ENCODE results near the gene SLC46A1. TPM values are rescaled to one million over a fixed set of nuclear protein-coding genes. Genes with fewer than 3 reads are reported as not detected.
A peak's percentile ranks its signal among the peaks of the same experiment; 100 is the strongest.

SLC46A1 gene
- total RNA-seq, 1 donor from 2014 or later, result 6.3 TPM

DNA sequence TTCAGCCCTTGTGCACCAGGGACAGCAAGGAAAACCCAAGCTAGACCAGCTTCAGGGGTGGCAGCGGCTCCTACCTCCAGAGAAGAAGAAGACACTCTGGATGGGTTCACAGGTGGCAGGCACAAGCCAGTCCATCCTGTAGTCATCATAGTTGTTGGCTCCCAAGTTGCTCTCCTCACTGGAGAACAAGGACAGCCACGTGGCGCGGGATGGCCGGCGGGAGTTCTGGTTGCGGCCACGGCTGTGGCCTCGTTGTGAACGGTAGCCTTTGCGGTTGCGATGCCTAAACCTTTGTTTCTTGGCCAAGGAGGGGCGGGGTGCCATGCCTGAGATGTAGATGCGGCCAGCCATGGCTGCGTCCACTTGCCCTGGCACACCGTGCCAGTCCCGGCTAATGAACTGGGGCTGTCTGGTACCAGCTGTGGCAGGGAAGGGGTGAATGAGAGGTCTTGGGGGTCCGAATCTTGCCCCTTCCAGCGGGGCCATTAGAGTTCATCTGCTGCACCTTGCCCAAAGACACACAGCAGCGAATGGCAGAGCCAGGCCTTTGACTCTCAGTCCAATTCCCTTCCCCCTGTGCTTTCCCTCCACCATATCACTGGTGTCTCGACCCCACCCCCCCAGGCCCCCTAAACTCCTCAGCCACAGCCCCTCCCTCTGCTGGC, 38.2 kb downstream of the SLC46A1 start:
- TF ChIP-seq, protein P1, sequence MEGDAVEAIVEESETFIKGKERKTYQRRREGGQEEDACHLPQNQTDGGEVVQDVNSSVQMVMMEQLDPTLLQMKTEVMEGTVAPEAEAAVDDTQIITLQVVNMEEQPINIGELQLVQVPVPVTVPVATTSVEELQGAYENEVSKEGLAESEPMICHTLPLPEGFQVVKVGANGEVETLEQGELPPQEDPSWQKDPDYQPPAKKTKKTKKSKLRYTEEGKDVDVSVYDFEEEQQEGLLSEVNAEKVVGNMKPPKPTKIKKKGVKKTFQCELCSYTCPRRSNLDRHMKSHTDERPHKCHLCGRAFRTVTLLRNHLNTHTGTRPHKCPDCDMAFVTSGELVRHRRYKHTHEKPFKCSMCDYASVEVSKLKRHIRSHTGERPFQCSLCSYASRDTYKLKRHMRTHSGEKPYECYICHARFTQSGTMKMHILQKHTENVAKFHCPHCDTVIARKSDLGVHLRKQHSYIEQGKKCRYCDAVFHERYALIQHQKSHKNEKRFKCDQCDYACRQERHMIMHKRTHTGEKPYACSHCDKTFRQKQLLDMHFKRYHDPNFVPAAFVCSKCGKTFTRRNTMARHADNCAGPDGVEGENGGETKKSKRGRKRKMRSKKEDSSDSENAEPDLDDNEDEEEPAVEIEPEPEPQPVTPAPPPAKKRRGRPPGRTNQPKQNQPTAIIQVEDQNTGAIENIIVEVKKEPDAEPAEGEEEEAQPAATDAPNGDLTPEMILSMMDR (IDR thresholded peaks at IDR 0.05; ENCODE audit: partially characterized antibody, unreplicated experiment), result no peak
- H3K9me3 Mint-ChIP-seq (ENCODE audit: unreplicated experiment), result peaks cover 11% of the 10 kb centered on the region
- H3K4me1 Mint-ChIP-seq (ENCODE audit: low read depth, unreplicated experiment), result peaks cover 10% of the 10 kb centered on the region
- peaks cover 16% of the 10 kb centered on the region for H3K27me3 Mint-ChIP-seq (ENCODE audit: unreplicated experiment)
- DNase-seq, result no peak
- H3K27ac Mint-ChIP-seq (ENCODE audit: unreplicated experiment), result no peak overlapping the region
- H3K36me3 Mint-ChIP-seq (ENCODE audit: unreplicated experiment), result no peaks in the 10 kb centered on the region
- H3K4me3 Mint-ChIP-seq (ENCODE audit: unreplicated experiment), result no peak overlapping the region

DNA sequence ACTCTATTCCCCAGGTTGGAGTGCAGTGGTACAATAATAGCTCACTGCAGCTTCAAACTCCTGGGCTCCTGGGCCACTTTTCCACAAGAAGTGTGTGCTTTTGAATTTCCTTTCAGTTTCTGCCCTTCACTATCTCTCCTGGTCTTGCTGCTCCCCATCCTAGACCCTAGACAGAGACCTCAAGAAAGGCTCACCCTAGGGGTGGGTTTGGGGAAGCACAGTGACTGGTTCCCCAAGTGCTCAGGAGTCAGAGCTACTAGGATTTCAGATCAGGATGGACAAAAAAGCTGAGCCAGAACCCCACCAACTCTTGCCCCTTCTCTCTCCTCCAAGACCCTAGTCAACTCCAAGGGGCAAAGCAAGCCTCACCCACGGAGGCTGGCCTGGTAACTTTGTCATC, 39.4 kb downstream of the SLC46A1 start:
- H3K27me3 Mint-ChIP-seq (ENCODE audit: unreplicated experiment), result peaks cover 14% of the 10 kb centered on the region
- no peak overlapping the region for H3K4me3 Mint-ChIP-seq (ENCODE audit: unreplicated experiment)
- H3K9me3 Mint-ChIP-seq (ENCODE audit: unreplicated experiment), result peaks cover 8% of the 10 kb centered on the region
- no peaks in the 10 kb centered on the region for H3K36me3 Mint-ChIP-seq (ENCODE audit: unreplicated experiment)
- TF ChIP-seq, protein P1 (IDR thresholded peaks at IDR 0.05; ENCODE audit: partially characterized antibody, unreplicated experiment), result no peak
- no peak overlapping the region for H3K27ac Mint-ChIP-seq (ENCODE audit: unreplicated experiment)
- H3K4me1 Mint-ChIP-seq (ENCODE audit: low read depth, unreplicated experiment), result peaks cover 10% of the 10 kb centered on the region
- DNase-seq, result no peak

DNA sequence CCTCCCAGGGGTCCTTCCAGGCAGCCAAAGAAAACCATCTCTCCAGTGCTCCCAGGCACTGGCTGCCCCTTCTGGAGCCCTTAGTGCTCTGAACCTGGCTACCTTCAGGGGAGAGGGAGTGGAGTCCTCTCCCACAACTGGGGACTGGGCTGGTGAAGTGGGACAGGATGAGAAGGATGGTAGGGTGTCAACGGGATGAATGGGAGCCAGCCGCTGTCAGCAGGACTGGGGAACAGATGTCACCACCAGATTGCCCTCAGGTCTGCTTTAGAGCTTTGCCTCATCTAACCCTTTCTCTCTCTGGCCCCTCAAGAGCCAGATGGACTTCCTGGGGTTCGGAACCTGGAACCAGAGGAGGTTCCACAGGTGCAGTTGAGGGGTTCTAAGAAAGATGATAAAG, 40.5 kb downstream of the SLC46A1 start:
- Mint-ChIP-seq H3K27ac (ENCODE audit: unreplicated experiment) (peak overlapping the region; percentile 59), H3K27me3 (ENCODE audit: unreplicated experiment) (peaks cover 9% of the 10 kb centered on the region), H3K36me3 (ENCODE audit: unreplicated experiment) (no peaks in the 10 kb centered on the region), H3K4me1 (ENCODE audit: low read depth, unreplicated experiment) (peaks cover 4% of the 10 kb centered on the region), H3K9me3 (ENCODE audit: unreplicated experiment) (peaks cover 2% of the 10 kb centered on the region), H3K4me3 (ENCODE audit: unreplicated experiment) (no peak overlapping the region)
- TF ChIP-seq, protein P1 (IDR thresholded peaks at IDR 0.05; ENCODE audit: partially characterized antibody, unreplicated experiment), result no peak
- no peak for DNase-seq

DNA sequence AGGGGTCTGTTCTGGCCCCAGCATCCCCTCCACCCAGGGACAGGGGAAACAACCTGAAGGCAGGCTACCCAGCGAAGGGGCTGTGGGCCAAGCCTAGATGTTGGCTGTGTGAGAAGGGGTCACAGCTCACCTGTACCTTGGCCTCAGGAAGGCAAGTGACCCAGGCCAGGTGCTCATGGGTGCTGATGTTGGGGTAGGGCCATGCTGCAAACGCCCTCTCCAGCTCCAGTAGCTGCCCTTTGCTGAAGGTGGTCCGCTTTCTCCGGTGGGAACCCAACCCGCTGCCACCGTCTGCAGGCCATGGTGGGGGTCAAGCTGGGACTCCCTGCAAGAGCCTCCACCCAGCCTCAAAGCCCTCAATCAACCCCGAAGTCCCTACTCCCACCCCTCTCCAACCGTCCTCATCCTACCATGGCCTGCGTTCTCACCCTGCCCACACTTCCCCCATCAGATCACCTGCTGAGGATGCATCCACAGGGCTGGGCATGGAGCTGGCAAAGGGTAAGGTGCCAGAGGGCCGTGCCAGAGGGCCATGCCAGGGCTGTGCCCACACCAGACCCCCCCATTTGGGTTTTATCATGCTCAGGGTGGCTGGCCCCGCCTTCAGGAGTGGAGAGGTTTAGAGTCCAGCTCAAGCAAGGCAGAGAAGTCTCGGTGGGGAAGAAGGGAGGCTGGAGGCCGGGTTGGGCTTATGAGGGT, 41.2 kb downstream of the SLC46A1 start, which contains the start of gene SEBOX:
Gene SEBOX, minus strand, starts transcription at position 535 of the 699 bp plus-strand sequence. Its CDS starts 48 bp downstream, at position 487.
- Mint-ChIP-seq H3K9me3 (ENCODE audit: unreplicated experiment) (no peaks in the 10 kb centered on the region), H3K4me3 (ENCODE audit: unreplicated experiment) (no peak within 1 kb of the TSS), H3K27ac (ENCODE audit: unreplicated experiment) (peak within 1 kb of the TSS; percentile 59), H3K27me3 (ENCODE audit: unreplicated experiment) (peaks cover 4% of the 10 kb centered on the region), H3K36me3 (ENCODE audit: unreplicated experiment) (no peaks in the 10 kb centered on the region), H3K4me1 (ENCODE audit: low read depth, unreplicated experiment) (no peaks in the 10 kb centered on the region)
- TF ChIP-seq, protein P1 (IDR thresholded peaks at IDR 0.05; ENCODE audit: partially characterized antibody, unreplicated experiment), result no peak
- no peak for DNase-seq

Data from glutamatergic neuron (in vitro differentiated cells).